ENCODE results near the gene BCR. TPM values are rescaled to one million over a fixed set of nuclear protein-coding genes. Genes with fewer than 3 reads are reported as not detected.

Gene BCR
- total RNA-seq, 1 donor from 2014 or later, result 45.1 TPM

- Mint-ChIP-seq H3K4me1 (peaks cover 83% of the 10 kb centered on the region), H3K27ac (peak overlapping the region; percentile 69), H3K27me3 (no peaks in the 10 kb centered on the region), H3K36me3 (ENCODE audit: low read depth) (peaks cover 21% of the 10 kb centered on the region), H3K9me3 (peaks cover 15% of the 10 kb centered on the region), H3K4me3 (no peak overlapping the region)
- DNase-seq, result no peak
- intact Hi-C loops (cut with micrococcal nuclease), result no loop called here
Observed at GRCh38 chr22:23223569-23224317, 43.4 kb downstream of the BCR start.

DNA sequence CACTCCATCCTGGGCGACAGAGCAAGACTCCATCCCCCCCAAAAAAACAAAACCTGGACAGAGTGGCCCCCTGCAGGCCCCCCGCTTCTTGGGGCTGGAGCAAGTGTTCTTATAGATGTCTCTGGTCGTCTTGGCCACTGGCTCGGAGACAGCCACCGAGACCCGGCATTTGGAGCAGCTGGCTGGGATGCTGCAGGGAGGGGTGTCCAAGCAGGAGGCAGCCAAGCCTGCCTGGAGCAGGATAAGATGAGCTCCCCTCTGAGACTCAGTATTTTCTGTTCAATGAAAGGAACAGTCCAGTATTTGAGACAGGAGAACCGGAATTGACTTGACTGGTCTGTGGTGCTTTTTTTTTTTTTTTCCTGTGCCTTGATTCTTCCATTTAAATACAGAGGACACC, 44.5 kb downstream of the BCR start:
- intact Hi-C loops (cut with micrococcal nuclease), result no loop called here

DNA sequence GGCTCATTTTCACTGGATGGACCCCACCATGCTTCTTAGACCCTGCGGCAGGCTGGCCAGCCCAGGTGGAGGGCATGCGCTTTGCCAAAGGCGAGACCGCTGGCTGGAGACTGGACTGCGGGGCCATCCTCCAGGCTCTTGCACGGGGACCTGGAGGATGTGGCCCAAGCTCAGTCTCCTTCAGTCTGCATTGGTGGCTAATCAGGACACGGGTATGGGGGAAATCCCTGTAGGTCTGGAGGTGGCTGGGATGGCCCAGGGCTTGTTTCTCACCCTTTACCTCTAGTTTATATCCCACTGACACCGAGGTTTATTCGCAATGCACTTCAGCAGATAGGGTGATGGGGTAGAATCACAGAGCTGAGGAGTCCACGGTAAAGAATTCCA, 45.0 kb downstream of the BCR start:
- Mint-ChIP-seq H3K27ac (peak overlapping the region; percentile 78), H3K27me3 (no peaks in the 10 kb centered on the region), H3K9me3 (peaks cover 20% of the 10 kb centered on the region), H3K4me1 (peaks cover 68% of the 10 kb centered on the region), H3K4me3 (peak overlapping the region; percentile 32), H3K36me3 (ENCODE audit: low read depth) (peaks cover 36% of the 10 kb centered on the region)
- no peak for DNase-seq
- intact Hi-C loops (cut with micrococcal nuclease), result no loop called here

More for the DNA sequence above, 44.5 kb downstream of the BCR start:
- H3K4me1 Mint-ChIP-seq, result peaks cover 73% of the 10 kb centered on the region
- peaks cover 20% of the 10 kb centered on the region for H3K9me3 Mint-ChIP-seq
- H3K27me3 Mint-ChIP-seq, result no peaks in the 10 kb centered on the region
- DNase-seq, result no peak
- peak overlapping the region; percentile 14 for H3K4me3 Mint-ChIP-seq
- H3K27ac Mint-ChIP-seq, result peak overlapping the region; percentile 53
- H3K36me3 Mint-ChIP-seq (ENCODE audit: low read depth), result peaks cover 32% of the 10 kb centered on the region

- Mint-ChIP-seq H3K4me3 (peak overlapping the region; percentile 32), H3K4me1 (peaks cover 63% of the 10 kb centered on the region), H3K27me3 (no peaks in the 10 kb centered on the region), H3K36me3 (ENCODE audit: low read depth) (peaks cover 36% of the 10 kb centered on the region), H3K27ac (peak overlapping the region; percentile 78), H3K9me3 (peaks cover 20% of the 10 kb centered on the region)
- peak; percentile 78 for DNase-seq
- intact Hi-C loops (cut with micrococcal nuclease), result no loop called here
Observed at GRCh38 chr22:23225724-23226496, 45.6 kb downstream of the BCR start.

DNA sequence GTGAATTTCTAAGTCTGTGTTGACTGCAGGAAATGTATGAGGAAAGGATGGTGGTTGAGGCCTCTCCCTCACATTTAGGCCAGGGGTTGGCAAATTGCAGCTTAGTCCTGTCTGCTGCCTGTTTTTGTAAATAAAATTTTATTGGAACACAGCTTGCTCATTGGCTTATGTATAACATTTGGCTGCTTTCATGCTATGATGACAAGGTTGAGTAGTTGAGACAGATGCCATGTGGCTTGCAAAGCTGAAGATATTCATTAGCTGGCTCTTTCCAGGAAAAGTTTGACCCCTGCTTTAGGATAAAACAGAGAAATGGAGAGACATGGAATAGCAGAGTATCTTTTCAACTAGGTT, 46.2 kb downstream of the BCR start:
- H3K4me1 Mint-ChIP-seq, result peaks cover 58% of the 10 kb centered on the region
- peak overlapping the region; percentile 32 for H3K4me3 Mint-ChIP-seq
- no peak for DNase-seq
- peak overlapping the region; percentile 78 for H3K27ac Mint-ChIP-seq
- no peaks in the 10 kb centered on the region for H3K27me3 Mint-ChIP-seq
- intact Hi-C loops (cut with micrococcal nuclease), result no loop called here
- H3K36me3 Mint-ChIP-seq (ENCODE audit: low read depth), result peaks cover 36% of the 10 kb centered on the region
- peaks cover 20% of the 10 kb centered on the region for H3K9me3 Mint-ChIP-seq

GRCh38 chr22:23227380-23227779, 47.1 kb downstream of the BCR start:
- intact Hi-C loops (cut with micrococcal nuclease), result no loop called here
- no peak overlapping the region for H3K27ac Mint-ChIP-seq
- no peak for DNase-seq
- no peaks in the 10 kb centered on the region for H3K27me3 Mint-ChIP-seq
- peaks cover 20% of the 10 kb centered on the region for H3K9me3 Mint-ChIP-seq
- no peak overlapping the region for H3K4me3 Mint-ChIP-seq
- peaks cover 37% of the 10 kb centered on the region for H3K36me3 Mint-ChIP-seq (ENCODE audit: low read depth)
- H3K4me1 Mint-ChIP-seq, result peaks cover 51% of the 10 kb centered on the region

GRCh38 chr22:23228503-23228902, 48.2 kb downstream of the BCR start:
- Mint-ChIP-seq H3K27ac (peak overlapping the region; percentile 6), H3K36me3 (ENCODE audit: low read depth) (peaks cover 37% of the 10 kb centered on the region), H3K9me3 (peaks cover 20% of the 10 kb centered on the region)

DNA sequence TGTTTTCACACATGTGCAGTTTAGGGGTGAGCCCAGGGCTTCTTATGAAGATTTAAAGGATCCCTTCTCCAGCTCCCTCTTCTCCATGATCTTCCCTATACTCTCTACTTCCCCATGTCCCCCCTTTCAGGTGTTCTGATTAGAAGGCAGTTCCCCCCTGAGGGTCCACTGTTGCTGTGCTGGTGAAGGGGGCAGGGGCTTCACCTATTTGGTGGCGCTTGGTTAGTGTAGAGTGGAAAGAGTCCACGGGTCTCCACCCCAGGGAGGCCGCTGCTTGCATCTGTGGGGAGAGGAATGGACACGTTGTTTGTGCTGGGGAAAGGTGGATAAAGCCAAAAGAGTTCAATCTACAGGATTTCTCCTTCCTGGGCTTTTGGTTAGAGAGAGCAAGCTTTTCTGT, 49.3 kb downstream of the BCR start:
- Mint-ChIP-seq H3K27ac (no peak overlapping the region), H3K9me3 (peaks cover 20% of the 10 kb centered on the region), H3K36me3 (ENCODE audit: low read depth) (peaks cover 40% of the 10 kb centered on the region), H3K4me1 (peaks cover 40% of the 10 kb centered on the region), H3K27me3 (no peaks in the 10 kb centered on the region), H3K4me3 (no peak overlapping the region)
- DNase-seq, result no peak
- intact Hi-C loops (cut with micrococcal nuclease), result no loop called here

More at GRCh38 chr22:23228503-23228902, 48.2 kb downstream of the BCR start:
- intact Hi-C loops (cut with micrococcal nuclease), result no loop called here
- DNase-seq, result no peak
- H3K4me1 Mint-ChIP-seq, result peaks cover 44% of the 10 kb centered on the region
- H3K27me3 Mint-ChIP-seq, result no peaks in the 10 kb centered on the region
- H3K4me3 Mint-ChIP-seq, result no peak overlapping the region

DNA sequence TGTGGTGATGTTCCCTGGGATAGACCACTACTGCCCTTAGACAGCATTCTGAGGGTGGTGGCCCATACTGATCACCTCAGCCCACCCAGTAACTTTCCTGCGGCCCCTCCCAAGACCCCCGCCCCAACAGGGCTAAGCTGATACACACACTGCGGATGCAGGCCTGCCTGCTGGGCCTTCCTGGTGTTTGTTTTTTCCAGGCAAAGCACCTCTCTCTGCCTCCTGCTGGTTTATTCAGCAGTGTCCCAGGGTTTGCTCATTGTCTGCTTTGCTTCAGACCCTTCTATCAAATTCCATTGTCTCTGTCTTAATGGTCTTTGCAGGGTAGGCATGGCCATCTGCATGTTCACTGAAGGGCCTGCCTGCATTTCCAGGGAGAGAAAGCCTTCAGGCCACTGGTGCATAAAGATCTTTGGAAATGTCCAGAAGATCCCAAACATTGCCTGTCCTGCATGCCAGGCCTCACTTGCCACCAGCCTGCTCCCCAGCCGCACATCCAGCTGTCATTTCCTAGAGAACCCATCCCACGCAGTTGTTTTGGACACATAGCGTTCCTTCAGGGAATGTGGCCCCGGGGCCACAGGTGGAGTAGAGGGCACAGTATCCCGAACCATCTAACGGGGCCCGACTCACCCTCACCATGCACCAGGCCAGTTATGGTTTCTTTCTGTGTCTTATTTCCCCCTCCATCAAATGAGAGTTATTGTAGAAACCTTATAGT, 50.2 kb downstream of the BCR start:
- Mint-ChIP-seq H3K27me3 (no peaks in the 10 kb centered on the region), H3K36me3 (ENCODE audit: low read depth) (peaks cover 43% of the 10 kb centered on the region), H3K4me3 (no peak overlapping the region), H3K4me1 (peaks cover 35% of the 10 kb centered on the region), H3K9me3 (peaks cover 20% of the 10 kb centered on the region), H3K27ac (no peak overlapping the region)
- intact Hi-C loops (cut with micrococcal nuclease), result no loop called here
- DNase-seq, result no peak

DNA sequence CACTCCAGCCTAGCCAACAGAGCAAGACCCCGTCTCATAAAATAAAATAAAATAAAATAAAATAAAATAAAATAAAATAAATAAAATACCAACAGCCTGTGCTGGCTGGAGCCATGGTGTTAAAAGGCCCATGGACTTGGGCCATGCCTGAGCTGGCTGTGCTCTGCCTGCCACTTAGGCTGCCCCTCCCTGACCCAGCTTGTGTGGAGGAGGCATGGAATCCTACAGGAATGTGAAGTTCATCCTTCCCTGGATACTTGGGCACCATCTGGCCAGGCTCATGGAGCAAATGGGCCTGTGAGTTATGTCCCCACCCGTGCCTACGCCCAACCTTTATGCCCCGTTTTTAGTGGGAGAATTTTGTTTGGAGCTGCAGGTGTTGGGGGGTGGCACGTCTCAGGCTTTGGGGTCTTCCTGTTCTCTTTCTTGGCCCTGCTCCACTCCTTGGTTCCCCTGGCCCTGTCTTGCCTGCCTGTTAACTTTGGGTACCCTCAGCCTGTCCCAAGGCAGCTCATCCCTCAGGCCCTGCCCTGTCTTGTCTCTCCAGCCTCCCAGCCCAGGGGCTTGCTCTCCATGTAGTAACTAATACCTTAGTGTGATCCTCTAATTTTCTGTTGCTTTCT, 51.3 kb downstream of the BCR start:
- Mint-ChIP-seq H3K27me3 (no peaks in the 10 kb centered on the region), H3K9me3 (peaks cover 20% of the 10 kb centered on the region), H3K27ac (no peak overlapping the region), H3K4me1 (peaks cover 31% of the 10 kb centered on the region), H3K36me3 (ENCODE audit: low read depth) (peaks cover 39% of the 10 kb centered on the region), H3K4me3 (no peak overlapping the region)
- intact Hi-C loops (cut with micrococcal nuclease), result no loop called here
- no peak for DNase-seq

GRCh38 chr22:23232094-23232905, 52.0 kb downstream of the BCR start:
- Mint-ChIP-seq H3K4me3 (no peak overlapping the region), H3K36me3 (ENCODE audit: low read depth) (peaks cover 36% of the 10 kb centered on the region), H3K9me3 (peaks cover 18% of the 10 kb centered on the region), H3K27ac (peak overlapping the region; percentile 38), H3K4me1 (peaks cover 29% of the 10 kb centered on the region), H3K27me3 (no peaks in the 10 kb centered on the region)
- intact Hi-C loops (cut with micrococcal nuclease), result no loop called here
- DNase-seq, result no peak

GRCh38 chr22:23233084-23233531, 52.8 kb downstream of the BCR start:
- intact Hi-C loops (cut with micrococcal nuclease), result no loop called here
- peaks cover 30% of the 10 kb centered on the region for H3K4me1 Mint-ChIP-seq

More at GRCh38 chr22:23233084-23233531, 52.8 kb downstream of the BCR start:
- Mint-ChIP-seq H3K9me3 (peaks cover 10% of the 10 kb centered on the region), H3K27ac (peak overlapping the region; percentile 68), H3K36me3 (ENCODE audit: low read depth) (peaks cover 30% of the 10 kb centered on the region), H3K4me3 (no peak overlapping the region), H3K27me3 (no peaks in the 10 kb centered on the region)
- DNase-seq, result no peak

Data from activated CD4-positive, alpha-beta T cell treated with anti-CD3 and anti-CD28 coated beads, Interleukin-2, amount 10 ng/mL, durations not matched to agents 24 days and 14 days (primary cell).